ENCODE measurements around the gene CDC42BPA.
"Not testable (repeated sequence)": the region's sequence is repeated elsewhere in the genome, so short reads cannot be mapped to it uniquely, and the experiment has no call there.

Gene CDC42BPA

GRCh38 chr1:226955857-226956256 lies 362.4 kb downstream of the CDC42BPA start:
- DNase-seq: not testable (repeated sequence)

- no peak for DNase-seq
Measured at GRCh38 chr1:226954777-226955176, 363.5 kb downstream of the CDC42BPA start.

GRCh38 chr1:226954337-226954736 lies 364.0 kb downstream of the CDC42BPA start:
- no peak for DNase-seq

GRCh38 chr1:226953175-226953800 lies 365.0 kb downstream of the CDC42BPA start:
- no peak for DNase-seq

- no peak for DNase-seq
Measured at GRCh38 chr1:226952118-226952441, 366.2 kb downstream of the CDC42BPA start.

GRCh38 chr1:226951286-226952117 lies 366.8 kb downstream of the CDC42BPA start:
- DNase-seq: no peak

- DNase-seq: no peak
Measured at GRCh38 chr1:226950871-226951270, 367.4 kb downstream of the CDC42BPA start.

- DNase-seq: no peak
Measured at GRCh38 chr1:226950316-226950715, 368.0 kb downstream of the CDC42BPA start.

- DNase-seq: no peak
Measured at GRCh38 chr1:226949401-226949800, 368.9 kb downstream of the CDC42BPA start.

GRCh38 chr1:226948996-226949395 lies 369.3 kb downstream of the CDC42BPA start:
- DNase-seq: no peak

GRCh38 chr1:226948480-226948879 lies 369.8 kb downstream of the CDC42BPA start:
- no peak for DNase-seq

GRCh38 chr1:226948051-226948450 lies 370.2 kb downstream of the CDC42BPA start:
- DNase-seq: no peak

GRCh38 chr1:226946841-226947240 lies 371.5 kb downstream of the CDC42BPA start:
- peak in 1 of 3 experiments; percentile 55 for DNase-seq

GRCh38 chr1:226946285-226946684 lies 372.0 kb downstream of the CDC42BPA start:
- peak in 1 of 3 experiments; percentile 10 for DNase-seq

GRCh38 chr1:226945858-226946245 lies 372.4 kb downstream of the CDC42BPA start:
- DNase-seq: peak in 1 of 3 experiments; percentile 35

GRCh38 chr1:226945106-226945857 lies 373.0 kb downstream of the CDC42BPA start:
- DNase-seq: peak; percentile 21 to 92 (median 78)

GRCh38 chr1:226943927-226944326 lies 374.4 kb downstream of the CDC42BPA start:
- no peak for DNase-seq

- DNase-seq: no peak
Measured at GRCh38 chr1:226943156-226943555, 375.1 kb downstream of the CDC42BPA start.

- no peak for DNase-seq
Measured at GRCh38 chr1:226942392-226942791, 375.9 kb downstream of the CDC42BPA start.

GRCh38 chr1:226940806-226941067 lies 377.6 kb downstream of the CDC42BPA start:
- DNase-seq: no peak

- peak; percentile 96 to 100 (median 100) for DNase-seq
Measured at GRCh38 chr1:226940029-226940805, 378.1 kb downstream of the CDC42BPA start, which contains the start of gene COQ8A. Gene COQ8A (plus strand): TSS chr1:226940294. CDS start chr1:226961386, 21,092 bp downstream.
